Posterior cingulate gyrus (tissue), 11 donors: Measurements from ENCODE around the gene PTPRD.
"Not testable (repeated sequence)": the region's sequence is repeated elsewhere in the genome, so short reads cannot be mapped to it uniquely, and the experiment has no call there.

Source experiments
- DNase-seq, 10 donors: peaks; one replicate each; pipeline versions ENCODE4 v3.0.0 to v3.0.0-alpha.2; 2020 to 2021; ENCODE audit warnings: mixed read lengths in 3 of 10
- intact Hi-C: fragments of 100-400 bp; cut with DNase I; formaldehyde crosslinking; loops from one replicate; pipeline ENCODE4 v1.15.1; 2023

The PTPRD gene

GRCh38 chr9:9469271-9469670 is 1143.5 kb downstream of the PTPRD start:
- DNase-seq = no peak
- intact Hi-C loops = no loop called here

GRCh38 chr9:9441874-9442273 is 1170.9 kb downstream of the PTPRD start:
- peak in 2 of 10 donors; percentile 48 to 67 for DNase-seq
- intact Hi-C loops = not testable (repeated sequence)

GRCh38 chr9:9437641-9438040 is 1175.2 kb downstream of the PTPRD start:
- intact Hi-C loops = no loop called here
- DNase-seq = no peak

GRCh38 chr9:9426454-9426853 is 1186.3 kb downstream of the PTPRD start:
- intact Hi-C loops = not testable (repeated sequence)
- peak in 2 of 10 donors; percentile 45 to 72 for DNase-seq

- DNase-seq = no peak
- intact Hi-C loops = no loop called here
Measured at GRCh38 chr9:9412241-9412640, 1200.6 kb downstream of the PTPRD start.

GRCh38 chr9:9410736-9411135 is 1202.1 kb downstream of the PTPRD start:
- peak in 2 of 10 donors; percentile 15 to 43 for DNase-seq
- intact Hi-C loops = no loop called here

- DNase-seq = no peak
- intact Hi-C loops = no loop called here
Measured at GRCh38 chr9:9399982-9400381, 1212.8 kb downstream of the PTPRD start.

- intact Hi-C loops = no loop called here
- no peak for DNase-seq
Measured at GRCh38 chr9:9396518-9396917, 1216.3 kb downstream of the PTPRD start.

GRCh38 chr9:9395539-9395938 is 1217.3 kb downstream of the PTPRD start:
- intact Hi-C loops = no loop called here
- DNase-seq = no peak

GRCh38 chr9:9392755-9393154 is 1220.0 kb downstream of the PTPRD start:
- intact Hi-C loops = no loop called here
- no peak for DNase-seq

GRCh38 chr9:9389904-9390303 is 1222.9 kb downstream of the PTPRD start:
- intact Hi-C loops = no loop called here
- DNase-seq = no peak

GRCh38 chr9:9387511-9388115 is 1225.2 kb downstream of the PTPRD start:
- no peak for DNase-seq
- intact Hi-C loops = no loop called here

- DNase-seq = no peak
- intact Hi-C loops = no loop called here
Measured at GRCh38 chr9:9362332-9362731, 1250.5 kb downstream of the PTPRD start.

GRCh38 chr9:9352877-9353481 is 1259.8 kb downstream of the PTPRD start:
- peak in 4 of 10 donors; percentile 16 to 30 (median 22) for DNase-seq
- intact Hi-C loops = no loop called here

- peak in 2 of 10 donors; percentile 25 to 39 for DNase-seq
- intact Hi-C loops = no loop called here
Measured at GRCh38 chr9:9341203-9341602, 1271.6 kb downstream of the PTPRD start.

GRCh38 chr9:9337129-9337528 is 1275.7 kb downstream of the PTPRD start:
- intact Hi-C loops = no loop called here
- no peak for DNase-seq

- no peak for DNase-seq
- intact Hi-C loops = no loop called here
Measured at GRCh38 chr9:9326749-9327148, 1286.1 kb downstream of the PTPRD start.

- no peak for DNase-seq
- intact Hi-C loops = no loop called here
Measured at GRCh38 chr9:9319007-9319406, 1293.8 kb downstream of the PTPRD start.

- intact Hi-C loops, DNase-seq: not testable (repeated sequence)
Measured at GRCh38 chr9:9310743-9311142, 1302.1 kb downstream of the PTPRD start.

- intact Hi-C loops = no loop called here
Measured at GRCh38 chr9:9305600-9305999, 1307.2 kb downstream of the PTPRD start.

GRCh38 chr9:9299134-9299533 is 1313.7 kb downstream of the PTPRD start:
- DNase-seq = no peak
- intact Hi-C loops = no loop called here

More at GRCh38 chr9:9305600-9305999, 1307.2 kb downstream of the PTPRD start:
- no peak for DNase-seq

GRCh38 chr9:9286001-9286400 is 1326.8 kb downstream of the PTPRD start:
- intact Hi-C loops = no loop called here
- no peak for DNase-seq
